ENCODE data around the gene FAM20C.

Gene FAM20C

DNA sequence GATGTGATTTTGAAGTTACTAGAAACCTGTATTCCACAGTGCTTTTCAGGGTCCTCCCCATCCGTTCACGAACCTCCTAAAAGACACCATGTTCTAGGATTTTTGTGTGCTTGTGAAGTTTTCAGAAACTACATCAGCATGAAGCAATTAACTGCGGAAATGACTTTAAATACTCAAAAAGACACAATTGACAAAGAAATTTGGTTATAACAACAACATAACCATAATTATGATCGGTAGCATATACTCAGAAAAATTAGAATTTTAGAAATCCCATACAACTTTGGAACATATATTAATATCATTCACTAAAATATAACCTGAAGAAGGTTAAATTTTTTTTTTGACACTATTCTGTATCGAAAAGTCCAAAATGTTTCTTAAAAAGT is 43.8 kb upstream of the FAM20C start:
- Histone ChIP-seq H3K9me3 (no peaks in the 10 kb centered on the region), H3K36me3 (no peaks in the 10 kb centered on the region), H3K27ac (peak overlapping the region; percentile 91), H3K4me1 (ENCODE audit: control insufficient read depth in 1 of 2, insufficient read depth in 1 of 2, low read depth in 1 of 2, low read length in 1 of 2) (peaks cover 16 to 22% of the 10 kb centered on the region in 2 experiments), H3K4me3 (ENCODE audit: low read depth in 1 of 2, low read length in 1 of 2) (peak overlapping the region; percentile 63 to 79), H3K27me3 (no peaks in the 10 kb centered on the region)
- TF ChIP-seq, protein P1, sequence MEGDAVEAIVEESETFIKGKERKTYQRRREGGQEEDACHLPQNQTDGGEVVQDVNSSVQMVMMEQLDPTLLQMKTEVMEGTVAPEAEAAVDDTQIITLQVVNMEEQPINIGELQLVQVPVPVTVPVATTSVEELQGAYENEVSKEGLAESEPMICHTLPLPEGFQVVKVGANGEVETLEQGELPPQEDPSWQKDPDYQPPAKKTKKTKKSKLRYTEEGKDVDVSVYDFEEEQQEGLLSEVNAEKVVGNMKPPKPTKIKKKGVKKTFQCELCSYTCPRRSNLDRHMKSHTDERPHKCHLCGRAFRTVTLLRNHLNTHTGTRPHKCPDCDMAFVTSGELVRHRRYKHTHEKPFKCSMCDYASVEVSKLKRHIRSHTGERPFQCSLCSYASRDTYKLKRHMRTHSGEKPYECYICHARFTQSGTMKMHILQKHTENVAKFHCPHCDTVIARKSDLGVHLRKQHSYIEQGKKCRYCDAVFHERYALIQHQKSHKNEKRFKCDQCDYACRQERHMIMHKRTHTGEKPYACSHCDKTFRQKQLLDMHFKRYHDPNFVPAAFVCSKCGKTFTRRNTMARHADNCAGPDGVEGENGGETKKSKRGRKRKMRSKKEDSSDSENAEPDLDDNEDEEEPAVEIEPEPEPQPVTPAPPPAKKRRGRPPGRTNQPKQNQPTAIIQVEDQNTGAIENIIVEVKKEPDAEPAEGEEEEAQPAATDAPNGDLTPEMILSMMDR (IDR thresholded peaks at IDR 0.05): no peak

DNA sequence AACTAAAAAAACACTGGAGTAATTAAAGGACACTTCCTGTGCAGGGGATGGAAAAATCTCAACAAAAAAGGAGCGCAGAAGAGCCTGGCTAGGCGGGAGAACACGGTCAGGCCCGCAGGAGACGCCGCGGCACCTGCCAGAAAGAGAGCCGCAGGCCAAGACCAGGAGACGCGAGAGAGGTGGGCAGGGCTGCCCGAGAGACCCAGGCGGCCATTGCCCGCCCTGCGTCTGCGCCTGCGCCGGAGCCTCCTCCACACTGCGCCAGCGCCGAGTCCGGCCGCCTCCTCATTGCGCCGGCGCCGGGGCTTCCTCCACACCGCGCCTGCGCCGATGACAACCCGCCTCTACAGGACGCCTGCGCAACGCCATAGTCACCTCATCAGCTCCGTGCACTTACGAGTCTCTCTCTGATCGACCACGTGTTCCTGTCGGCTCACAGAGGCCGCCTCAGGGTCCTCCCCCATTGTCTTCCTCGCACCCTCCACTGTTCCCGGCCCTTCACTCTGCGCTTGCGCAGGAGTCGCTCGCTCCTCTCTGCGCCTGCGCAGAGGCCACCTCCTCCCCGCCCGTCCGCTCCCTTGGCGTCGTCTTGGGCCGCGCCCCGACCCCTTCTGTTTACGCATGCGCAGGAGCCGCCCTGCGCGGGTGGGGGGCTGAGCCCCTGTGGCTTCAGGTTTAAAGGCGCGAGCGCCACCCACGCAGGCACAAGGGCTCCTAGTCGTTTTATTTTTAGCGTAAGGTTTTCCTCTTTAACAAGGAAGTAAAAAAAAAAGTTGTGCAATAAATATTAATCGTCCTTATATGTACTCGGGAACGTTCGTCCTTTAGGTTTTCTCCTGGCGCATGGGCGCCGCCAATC is 43.2 kb upstream of the FAM20C start:
- peak overlapping the region; percentile 91 for H3K27ac ChIP-seq
- peak overlapping the region; percentile 63 to 79 for H3K4me3 ChIP-seq (ENCODE audit: low read depth in 1 of 2, low read length in 1 of 2)
- TF ChIP-seq, protein P1 (IDR thresholded peaks at IDR 0.05): peak; percentile 41
- no peaks in the 10 kb centered on the region for H3K36me3 ChIP-seq
- H3K4me1 ChIP-seq (ENCODE audit: control insufficient read depth in 1 of 2, insufficient read depth in 1 of 2, low read depth in 1 of 2, low read length in 1 of 2): peaks cover 16 to 22% of the 10 kb centered on the region in 2 experiments
- no peaks in the 10 kb centered on the region for H3K27me3 ChIP-seq
- no peaks in the 10 kb centered on the region for H3K9me3 ChIP-seq

DNA sequence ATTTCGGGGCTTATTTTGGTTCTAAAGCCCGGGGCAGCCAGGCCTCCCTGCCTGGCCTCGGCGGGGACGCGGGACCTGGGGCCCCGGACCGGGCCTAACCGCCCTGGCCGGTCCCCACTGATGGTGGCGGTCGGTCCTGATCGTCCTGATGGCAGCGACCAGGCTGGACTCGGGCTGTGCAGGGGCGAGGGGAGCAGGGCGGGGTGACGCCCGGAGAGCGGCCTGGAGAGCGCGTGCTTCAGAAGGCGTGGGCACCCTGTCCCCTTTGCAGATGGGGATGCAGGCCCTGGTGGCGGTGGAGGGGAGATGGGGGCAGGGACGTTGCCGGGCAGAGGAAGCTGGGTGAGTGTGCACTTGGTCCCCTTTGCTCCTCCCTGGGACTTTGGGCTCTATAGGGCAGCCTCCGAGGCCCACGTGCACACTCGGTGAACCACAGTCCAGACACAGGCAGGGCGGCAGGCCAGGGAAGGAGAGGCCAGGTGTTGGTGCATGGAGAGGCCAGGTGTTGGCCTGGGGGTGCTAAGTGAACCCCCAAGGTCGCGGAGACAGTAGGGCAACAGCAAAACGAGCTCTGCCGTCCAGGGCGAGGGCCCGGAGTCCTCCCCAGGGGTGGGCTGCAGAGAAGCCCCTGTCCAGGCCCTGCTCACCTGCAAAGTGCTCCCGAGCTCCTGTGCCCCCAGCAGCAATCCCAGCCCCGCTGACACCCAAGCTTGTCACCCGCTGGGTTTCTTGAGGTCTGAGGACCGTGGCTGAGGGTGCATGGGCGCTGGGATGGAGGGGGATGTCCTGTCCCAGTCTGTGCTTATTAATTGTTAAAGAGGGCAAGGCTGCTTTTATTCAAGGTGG is 42.4 kb upstream of the FAM20C start:
- Histone ChIP-seq H3K27ac (peak overlapping the region; percentile 91), H3K36me3 (no peaks in the 10 kb centered on the region), H3K9me3 (no peaks in the 10 kb centered on the region), H3K4me3 (ENCODE audit: low read depth in 1 of 2, low read length in 1 of 2) (peak overlapping the region; percentile 63 to 79), H3K4me1 (ENCODE audit: control insufficient read depth in 1 of 2, insufficient read depth in 1 of 2, low read depth in 1 of 2, low read length in 1 of 2) (peaks cover 16 to 22% of the 10 kb centered on the region in 2 experiments), H3K27me3 (no peaks in the 10 kb centered on the region)
- TF ChIP-seq, protein P1 (IDR thresholded peaks at IDR 0.05): no peak

DNA sequence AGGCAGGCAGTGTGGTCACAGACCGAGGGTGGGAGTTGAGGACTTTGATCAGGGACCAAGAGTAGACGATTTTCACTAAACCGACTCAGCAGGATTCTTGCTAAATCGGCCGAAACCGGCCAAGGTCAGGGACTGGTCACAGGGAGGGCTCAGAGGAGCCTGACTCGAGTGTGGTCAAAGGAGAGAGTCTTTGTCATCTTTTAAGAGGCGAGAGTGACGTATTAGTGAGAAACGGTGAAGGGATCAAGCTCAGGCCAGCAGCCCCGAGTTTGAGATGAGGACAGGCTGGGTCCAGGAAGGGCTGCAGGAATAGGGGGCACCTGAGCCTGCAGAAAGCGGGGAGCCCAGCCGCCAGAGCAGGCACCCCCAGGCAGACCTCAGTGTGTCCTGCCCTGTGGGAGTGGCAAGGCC is 41.6 kb upstream of the FAM20C start:
- Histone ChIP-seq H3K4me1 (ENCODE audit: control insufficient read depth in 1 of 2, insufficient read depth in 1 of 2, low read depth in 1 of 2, low read length in 1 of 2) (peaks cover 16 to 22% of the 10 kb centered on the region in 2 experiments), H3K9me3 (no peaks in the 10 kb centered on the region), H3K27me3 (no peaks in the 10 kb centered on the region), H3K4me3 (ENCODE audit: low read depth in 1 of 2, low read length in 1 of 2) (no peak overlapping the region), H3K27ac (peak overlapping the region; percentile 91), H3K36me3 (no peaks in the 10 kb centered on the region)
- TF ChIP-seq, protein P1 (IDR thresholded peaks at IDR 0.05): no peak

DNA sequence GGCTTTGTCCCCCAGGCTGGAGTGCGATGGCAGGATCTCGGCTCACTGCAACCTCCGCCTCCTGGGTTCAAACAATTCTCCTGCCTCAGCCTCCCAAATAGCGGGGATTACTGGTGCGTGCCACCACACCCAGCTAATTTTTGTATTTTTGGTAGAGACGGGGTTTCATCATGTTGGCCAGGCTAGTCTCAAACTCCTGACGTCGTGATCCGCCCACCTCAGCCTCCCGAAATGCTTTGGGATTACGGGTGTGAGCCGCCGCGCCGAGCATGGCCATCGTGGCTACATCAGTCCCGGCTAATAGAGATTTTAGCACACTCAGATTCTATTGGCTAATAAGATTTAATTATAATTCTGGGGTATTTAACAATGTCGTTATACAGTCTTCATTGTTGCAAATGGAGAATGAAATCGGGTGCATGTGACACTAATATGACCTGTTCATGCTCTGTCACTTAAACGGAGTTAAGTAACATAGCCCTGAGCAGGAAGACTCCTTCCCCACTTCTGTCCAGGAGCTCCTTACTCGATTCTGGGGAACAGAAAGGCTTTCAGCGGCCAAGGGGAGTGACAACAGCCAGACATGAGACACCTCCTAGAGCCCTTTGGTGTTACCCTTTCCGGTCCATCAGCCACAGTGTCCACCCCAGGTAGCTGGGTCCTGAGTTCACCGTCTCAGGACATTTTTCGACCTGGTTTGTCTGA is 40.9 kb upstream of the FAM20C start:
- Histone ChIP-seq H3K9me3 (no peaks in the 10 kb centered on the region), H3K36me3 (no peaks in the 10 kb centered on the region), H3K4me1 (ENCODE audit: control insufficient read depth in 1 of 2, insufficient read depth in 1 of 2, low read depth in 1 of 2, low read length in 1 of 2) (peaks cover 16 to 22% of the 10 kb centered on the region in 2 experiments), H3K27ac (no peak overlapping the region), H3K27me3 (no peaks in the 10 kb centered on the region), H3K4me3 (ENCODE audit: low read depth in 1 of 2, low read length in 1 of 2) (no peak overlapping the region)
- TF ChIP-seq, protein P1 (IDR thresholded peaks at IDR 0.05): no peak
